OCI-LY7 (cell line): Measurements from ENCODE around the gene CLEC5A. TPM values are rescaled to one million over a fixed set of nuclear protein-coding genes. Genes with fewer than 3 reads are reported as not detected.
"Not testable (repeated sequence)": the region's sequence is repeated elsewhere in the genome, so short reads cannot be mapped to it uniquely, and the experiment has no call there.

Source experiments
- BruUV-seq: library from RNA; stranded (reverse); fragments of 400-500 nt; replicated peaks from 2 replicates; lab custom pipeline; 2021; lab: Mats Ljungman, UMichigan
- CTCF ChIA-PET: fragments of 300-600 bp; sonication (Branson Sonifier 250); formaldehyde crosslinking; loops from one replicate; lab custom pipeline; 2022; ENCODE audit warnings: antibody characterized with exemption; ENCODE audit not compliant: unreplicated experiment; lab: Charles Lee
- POLR2A ChIA-PET: fragments of 300-600 bp; sonication (Branson Sonifier 250); formaldehyde crosslinking; loops from one replicate; lab custom pipeline; 2022; ENCODE audit warnings: antibody characterized with exemption; lab: Charles Lee
- DNase-seq: peaks from one replicate; pipeline ENCODE4 v3.0.0-alpha.2; 2015; ENCODE audit warnings: low spot score
- H2AFZ ChIP-seq: fragments of 200-600 bp; sonication (generic), shearing (Covaris generic); 2 replicates; pipeline ENCODE4 v1.6.1; 2014; ENCODE audit warnings: mild to moderate bottlenecking, antibody characterized with exemption, low read length, moderate library complexity
- H3K27ac ChIP-seq: fragments of 200-600 bp; sonication (generic); 2 replicates; pipeline ENCODE4 v1.5.1; 2014; ENCODE audit warnings: mixed run types, low read depth, mild to moderate bottlenecking, moderate library complexity, low read length, inconsistent platforms; ENCODE audit not compliant: poor library complexity, severe bottlenecking
- H3K36me3 ChIP-seq: fragments of 200-600 bp; sonication (generic); 2 replicates; pipeline ENCODE4 v1.6.1; 2014; ENCODE audit warnings: mild to moderate bottlenecking, antibody characterized with exemption, low read length, moderate library complexity, mixed read lengths; ENCODE audit not compliant: insufficient read depth
- H3K4me1 ChIP-seq: fragments of 200-600 bp; sonication (generic); 2 replicates; pipeline ENCODE4 v1.5.1; 2014; ENCODE audit warnings: mild to moderate bottlenecking, low read length; ENCODE audit not compliant: insufficient read depth, poor library complexity, severe bottlenecking
- H3K4me2 ChIP-seq: fragments of 200-600 bp; sonication (generic); 2 replicates; pipeline ENCODE4 v1.6.1; 2014; ENCODE audit warnings: mild to moderate bottlenecking, low read length
- H3K4me3 ChIP-seq: fragments of 200-600 bp; sonication (generic); 2 replicates; pipeline ENCODE4 v1.5.1; 2014; ENCODE audit warnings: mild to moderate bottlenecking, low read depth, low read length; ENCODE audit not compliant: poor library complexity, severe bottlenecking
- H3K79me2 ChIP-seq: fragments of 200-600 bp; sonication (generic); 2 replicates; pipeline ENCODE4 v1.6.1; 2016; ENCODE audit warnings: low read depth, mild to moderate bottlenecking, low read length, moderate library complexity, mixed read lengths; ENCODE audit not compliant: insufficient read depth
- H3K9me2 ChIP-seq: fragments of 200-600 bp; sonication (generic); 2 replicates; pipeline ENCODE4 v1.6.1; 2016; ENCODE audit warnings: mild to moderate bottlenecking, low read length, mixed read lengths; ENCODE audit not compliant: insufficient read depth
- H3K9me3 ChIP-seq: fragments of 200-600 bp; sonication (generic); 2 replicates; pipeline ENCODE4 v1.6.1; 2014; ENCODE audit warnings: mild to moderate bottlenecking, mixed run types, low read length, mixed read lengths
- H4K20me1 ChIP-seq: fragments of 200-600 bp; sonication (generic); 2 replicates; pipeline ENCODE4 v1.6.1; 2014; ENCODE audit warnings: mild to moderate bottlenecking, antibody characterized with exemption, low read length, moderate library complexity, mixed read lengths; ENCODE audit not compliant: insufficient read depth
- EZH2phosphoT487 ChIP-seq: fragments of 200-600 bp; sonication (generic); IDR thresholded peaks from 2 replicates; pipeline ENCODE4 v1.6.1; 2018; ENCODE audit warnings: low read depth, borderline replicate concordance, mild to moderate bottlenecking, mixed run types, antibody characterized with exemption, low read length, moderate library complexity, mixed read lengths
- intact Hi-C: fragments of 100-400 bp; cut with micrococcal nuclease; formaldehyde crosslinking; loops from one replicate; pipeline ENCODE4 v1.10.0; 2022; ENCODE audit not compliant: unreplicated experiment
- total RNA-seq, 2 experiments: library from RNA; depleted of rRNA in 1 of 2; stranded (reverse); fragments of >200 nt in 1 of 2; shearing (Covaris generic) in 1 of 2; gene quantifications; 2 replicates each; pipeline ENCODE4 v1.2.3, GENCODE V29; 2014 to 2022
- TF ChIP-seq, protein P1 (sequence below): fragments of 200-600 bp; sonication (generic); conservative IDR thresholded peaks from 2 replicates; pipeline ENCODE4 v1.5.1; 2014; ENCODE audit warnings: mild to moderate bottlenecking, antibody characterized with exemption, low read length, moderate library complexity, mixed read lengths

CLEC5A gene
- total RNA-seq, 2 experiments from 2014 or later = not detected

DNA sequence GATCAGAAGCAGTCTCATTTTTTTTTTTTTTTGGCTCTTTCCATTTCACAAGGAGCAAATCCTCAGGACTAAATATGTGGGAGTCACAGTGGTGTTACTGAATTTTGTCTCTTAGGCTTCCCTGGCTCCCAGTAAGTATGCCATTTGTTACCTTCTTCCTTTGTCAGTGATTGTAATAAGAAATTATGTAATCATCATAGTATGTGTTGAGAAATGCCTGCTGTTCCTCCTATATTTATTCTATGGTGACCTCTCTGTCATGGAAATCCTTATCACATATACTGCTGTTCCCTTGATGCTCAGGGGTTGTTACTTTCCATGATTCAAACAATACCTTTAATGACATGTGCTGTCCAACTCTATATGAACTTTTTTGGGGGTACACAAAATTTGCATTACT lies 35.4 kb downstream of the CLEC5A start:
- Histone ChIP-seq H3K4me1 (no peaks in the 10 kb centered on the region), H3K36me3 (no peaks in the 10 kb centered on the region), H3K79me2 (no peaks in the 10 kb centered on the region), H2AFZ (no peak overlapping the region), H3K4me2 (no peak overlapping the region), H3K9me2 (no peaks in the 10 kb centered on the region), H4K20me1 (no peaks in the 10 kb centered on the region; the same call in 1 of the 2 replicates), H3K27ac (no peak overlapping the region), H3K9me3 (no peaks in the 10 kb centered on the region), H3K4me3 (no peak overlapping the region)
- intact Hi-C loops = no loop called here
- ChIA-PET POLR2A (no interaction called here), CTCF (no interaction called here)
- TF ChIP-seq, protein P1, sequence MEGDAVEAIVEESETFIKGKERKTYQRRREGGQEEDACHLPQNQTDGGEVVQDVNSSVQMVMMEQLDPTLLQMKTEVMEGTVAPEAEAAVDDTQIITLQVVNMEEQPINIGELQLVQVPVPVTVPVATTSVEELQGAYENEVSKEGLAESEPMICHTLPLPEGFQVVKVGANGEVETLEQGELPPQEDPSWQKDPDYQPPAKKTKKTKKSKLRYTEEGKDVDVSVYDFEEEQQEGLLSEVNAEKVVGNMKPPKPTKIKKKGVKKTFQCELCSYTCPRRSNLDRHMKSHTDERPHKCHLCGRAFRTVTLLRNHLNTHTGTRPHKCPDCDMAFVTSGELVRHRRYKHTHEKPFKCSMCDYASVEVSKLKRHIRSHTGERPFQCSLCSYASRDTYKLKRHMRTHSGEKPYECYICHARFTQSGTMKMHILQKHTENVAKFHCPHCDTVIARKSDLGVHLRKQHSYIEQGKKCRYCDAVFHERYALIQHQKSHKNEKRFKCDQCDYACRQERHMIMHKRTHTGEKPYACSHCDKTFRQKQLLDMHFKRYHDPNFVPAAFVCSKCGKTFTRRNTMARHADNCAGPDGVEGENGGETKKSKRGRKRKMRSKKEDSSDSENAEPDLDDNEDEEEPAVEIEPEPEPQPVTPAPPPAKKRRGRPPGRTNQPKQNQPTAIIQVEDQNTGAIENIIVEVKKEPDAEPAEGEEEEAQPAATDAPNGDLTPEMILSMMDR = no peak
- no peak for TF ChIP-seq EZH2phosphoT487
- no peak for DNase-seq
- BruUV-seq = no TSS peak

DNA sequence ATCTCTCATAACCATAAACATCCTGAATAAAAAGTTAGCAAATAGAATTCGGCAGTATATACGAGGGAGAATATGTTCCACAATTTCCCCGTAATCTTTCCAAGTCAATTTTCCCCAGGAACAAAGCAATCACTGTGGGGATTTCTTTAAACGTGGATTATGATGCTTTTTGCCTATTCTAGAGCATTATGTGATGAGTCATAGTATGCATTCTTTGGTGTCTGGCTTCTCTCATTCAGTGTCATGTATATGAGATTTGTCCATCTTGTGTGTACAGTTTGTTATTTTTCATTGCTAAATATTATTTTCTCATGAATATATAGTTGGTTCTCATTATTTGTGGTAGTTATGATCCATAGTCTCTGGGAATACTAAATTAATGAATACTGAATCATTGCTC lies 40.5 kb downstream of the CLEC5A start:
- no peaks in the 10 kb centered on the region for H3K4me1 ChIP-seq
- H3K4me2 ChIP-seq = no peak overlapping the region
- intact Hi-C loops = no loop called here
- H2AFZ ChIP-seq = no peak overlapping the region
- no peak for DNase-seq
- H3K4me3 ChIP-seq = no peak overlapping the region
- CTCF ChIA-PET = no interaction called here
- no TSS peak for BruUV-seq
- no peaks in the 10 kb centered on the region for H3K79me2 ChIP-seq
- no peaks in the 10 kb centered on the region for H3K9me2 ChIP-seq
- no peak overlapping the region for H3K27ac ChIP-seq
- no peaks in the 10 kb centered on the region for H3K36me3 ChIP-seq
- POLR2A ChIA-PET = no interaction called here
- H3K9me3 ChIP-seq = no peaks in the 10 kb centered on the region
- H4K20me1 ChIP-seq = no peaks in the 10 kb centered on the region
- TF ChIP-seq, protein P1 = no peak
- no peak for TF ChIP-seq EZH2phosphoT487

DNA sequence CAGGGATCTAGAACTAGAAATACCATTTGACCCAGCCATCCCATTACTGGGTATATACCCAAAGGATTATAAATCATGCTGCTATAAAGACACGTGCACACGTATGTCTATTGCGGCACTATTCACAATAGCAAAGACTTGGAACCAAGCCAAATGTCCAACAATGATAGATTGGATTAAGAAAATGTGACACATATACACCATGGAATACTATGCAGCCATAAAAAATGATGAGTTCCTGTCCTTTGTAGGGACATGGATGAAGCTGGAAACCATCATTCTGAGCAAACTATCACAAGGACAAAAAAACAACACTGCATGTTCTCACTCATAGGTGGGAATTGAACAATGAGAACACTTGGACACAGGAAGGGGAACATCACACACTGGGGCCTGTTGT lies 47.4 kb downstream of the CLEC5A start:
- CTCF ChIA-PET, BruUV-seq: not testable (repeated sequence)

More for the DNA sequence above, 47.4 kb downstream of the CLEC5A start:
- H3K9me3 ChIP-seq, H3K27ac ChIP-seq, H2AFZ ChIP-seq, H3K4me1 ChIP-seq, POLR2A ChIA-PET, H3K79me2 ChIP-seq, H3K4me3 ChIP-seq, DNase-seq, H3K9me2 ChIP-seq, intact Hi-C loops, H3K4me2 ChIP-seq, H4K20me1 ChIP-seq, H3K36me3 ChIP-seq: not testable (repeated sequence)
